Measurements from ENCODE around the gene EPHX1. TPM values are rescaled to one million over a fixed set of nuclear protein-coding genes. Genes with fewer than 3 reads are reported as not detected.
"Not testable (repeated sequence)": the region's sequence is repeated elsewhere in the genome, so short reads cannot be mapped to it uniquely, and the experiment has no call there.

Gene EPHX1
- total and polyA plus RNA-seq, 10 of the 15 experiments (the other 5 are each of a cell fraction or from before 2014, with no cell fraction given), result 0.33 to 2.9 (median 0.78) TPM; not detected in 2

DNA sequence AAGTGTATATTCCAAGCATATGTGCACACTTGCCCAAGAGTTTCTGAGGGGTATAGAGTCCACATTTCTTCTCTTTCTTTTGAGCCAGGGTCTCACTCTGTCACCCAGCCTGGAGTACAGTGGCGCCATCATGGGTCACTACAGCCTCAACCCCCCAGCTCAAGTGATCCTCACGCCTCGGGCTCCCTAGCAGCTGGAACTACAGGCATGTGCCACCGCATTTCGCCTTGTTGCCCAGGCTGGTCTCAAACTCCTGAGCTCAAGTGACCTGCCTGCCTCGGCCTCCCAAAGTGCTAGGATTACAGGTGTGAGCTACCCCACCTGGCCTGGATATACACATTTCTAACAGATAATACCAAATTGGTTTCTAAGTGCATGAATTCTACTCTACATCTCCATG lies 49.4 kb upstream of the EPHX1 start:
- Histone ChIP-seq H3K4me2 (ENCODE audit: control insufficient read depth, insufficient read depth) (no peak overlapping the region), H3K27me3 (replicated peaks in 1 of 2; ENCODE audit: control insufficient read depth in 2 of 2, insufficient read depth in 2 of 2, low read length in 1 of 2) (no peaks in the 10 kb centered on the region; a peak in 1 of 4 replicates), H3K4me3 (no peak overlapping the region), H4K20me1 (ENCODE audit: control insufficient read depth, insufficient read depth) (no peaks in the 10 kb centered on the region), H3K36me3 (ENCODE audit: control insufficient read depth in 2 of 2, insufficient read depth in 2 of 2, low read length in 1 of 2) (no peaks in the 10 kb centered on the region), H3K27ac (ENCODE audit: control insufficient read depth, insufficient read depth) (no peak overlapping the region), H3K79me2 (ENCODE audit: control insufficient read depth, insufficient read depth, low read length) (no peaks in the 10 kb centered on the region), H3K4me1 (ENCODE audit: control insufficient read depth, insufficient read depth, low read length) (peaks cover 9% of the 10 kb centered on the region), H3K9me3 (replicated peaks; ENCODE audit: control insufficient read depth, insufficient read depth, low read length) (no peaks in the 10 kb centered on the region), H2AFZ (ENCODE audit: control insufficient read depth, low read depth, low read length) (no peak overlapping the region), H3K9ac (ENCODE audit: control insufficient read depth, insufficient read depth, low read length) (no peak overlapping the region)
- intact Hi-C loops (cut with micrococcal nuclease; ENCODE audit: unreplicated experiment) (loop anchor here (5.0 kb wide), 1 partner anchor 253 kb away; no protein-coding TSS in a partner anchor), in situ Hi-C loops (cut with MboI) (no loop called here)
- no TSS peak for BruUV-seq (replicated peaks)
- POLR2A ChIA-PET, result no interaction called here
- CTCF ChIA-PET, result interaction anchor here (0.6 kb wide), 1 partner anchor 554 kb away, joined by 3 read pairs; no protein-coding TSS in a partner anchor
- no peak for ATAC-seq
- 52% methylated on average over 6 of the region's 6 CpGs for WGBS (ENCODE audit: insufficient coverage, insufficient replicate concordance, low lambda C conversion rate, missing lambda C conversion rate)
- no peak for DNase-seq (ENCODE audit: low read depth, low spot score)
- RAD21 ChIA-PET (ENCODE audit: unreplicated experiment), result no interaction called here
- TF ChIP-seq BRCA1 (IDR thresholded peaks at IDR 0.05; ENCODE audit: low read depth, low read length) (no peak), BACH1 (IDR thresholded peaks at IDR 0.05; ENCODE audit: borderline replicate concordance) (no peak), RBBP5 (conservative IDR thresholded peaks at IDR 0.05) (no peak), SIN3A (IDR thresholded peaks at IDR 0.05; ENCODE audit: low read depth, low read length) (no peak), POLR2AphosphoS5 (IDR thresholded peaks at IDR 0.05; ENCODE audit: low read length) (no peak), YY1 (IDR thresholded peaks at IDR 0.05; ENCODE audit: low read depth, low read length) (no peak), ESRRA (IDR thresholded peaks at IDR 0.05; ENCODE audit: low read length) (no peak), CBX5 (IDR thresholded peaks at IDR 0.05; ENCODE audit: low read depth) (no peak), PAX8 (IDR thresholded peaks at IDR 0.05) (no peak)
- TF ChIP-seq, protein P1, sequence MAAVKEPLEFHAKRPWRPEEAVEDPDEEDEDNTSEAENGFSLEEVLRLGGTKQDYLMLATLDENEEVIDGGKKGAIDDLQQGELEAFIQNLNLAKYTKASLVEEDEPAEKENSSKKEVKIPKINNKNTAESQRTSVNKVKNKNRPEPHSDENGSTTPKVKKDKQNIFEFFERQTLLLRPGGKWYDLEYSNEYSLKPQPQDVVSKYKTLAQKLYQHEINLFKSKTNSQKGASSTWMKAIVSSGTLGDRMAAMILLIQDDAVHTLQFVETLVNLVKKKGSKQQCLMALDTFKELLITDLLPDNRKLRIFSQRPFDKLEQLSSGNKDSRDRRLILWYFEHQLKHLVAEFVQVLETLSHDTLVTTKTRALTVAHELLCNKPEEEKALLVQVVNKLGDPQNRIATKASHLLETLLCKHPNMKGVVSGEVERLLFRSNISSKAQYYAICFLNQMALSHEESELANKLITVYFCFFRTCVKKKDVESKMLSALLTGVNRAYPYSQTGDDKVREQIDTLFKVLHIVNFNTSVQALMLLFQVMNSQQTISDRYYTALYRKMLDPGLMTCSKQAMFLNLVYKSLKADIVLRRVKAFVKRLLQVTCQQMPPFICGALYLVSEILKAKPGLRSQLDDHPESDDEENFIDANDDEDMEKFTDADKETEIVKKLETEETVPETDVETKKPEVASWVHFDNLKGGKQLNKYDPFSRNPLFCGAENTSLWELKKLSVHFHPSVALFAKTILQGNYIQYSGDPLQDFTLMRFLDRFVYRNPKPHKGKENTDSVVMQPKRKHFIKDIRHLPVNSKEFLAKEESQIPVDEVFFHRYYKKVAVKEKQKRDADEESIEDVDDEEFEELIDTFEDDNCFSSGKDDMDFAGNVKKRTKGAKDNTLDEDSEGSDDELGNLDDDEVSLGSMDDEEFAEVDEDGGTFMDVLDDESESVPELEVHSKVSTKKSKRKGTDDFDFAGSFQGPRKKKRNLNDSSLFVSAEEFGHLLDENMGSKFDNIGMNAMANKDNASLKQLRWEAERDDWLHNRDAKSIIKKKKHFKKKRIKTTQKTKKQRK (IDR thresholded peaks at IDR 0.05; ENCODE audit: low read depth, low read length), result no peak
- TF ChIP-seq, protein P2, sequence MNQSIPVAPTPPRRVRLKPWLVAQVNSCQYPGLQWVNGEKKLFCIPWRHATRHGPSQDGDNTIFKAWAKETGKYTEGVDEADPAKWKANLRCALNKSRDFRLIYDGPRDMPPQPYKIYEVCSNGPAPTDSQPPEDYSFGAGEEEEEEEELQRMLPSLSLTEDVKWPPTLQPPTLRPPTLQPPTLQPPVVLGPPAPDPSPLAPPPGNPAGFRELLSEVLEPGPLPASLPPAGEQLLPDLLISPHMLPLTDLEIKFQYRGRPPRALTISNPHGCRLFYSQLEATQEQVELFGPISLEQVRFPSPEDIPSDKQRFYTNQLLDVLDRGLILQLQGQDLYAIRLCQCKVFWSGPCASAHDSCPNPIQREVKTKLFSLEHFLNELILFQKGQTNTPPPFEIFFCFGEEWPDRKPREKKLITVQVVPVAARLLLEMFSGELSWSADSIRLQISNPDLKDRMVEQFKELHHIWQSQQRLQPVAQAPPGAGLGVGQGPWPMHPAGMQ (IDR thresholded peaks at IDR 0.05; ENCODE audit: borderline replicate concordance), result no peak
- SMC1A ChIA-PET (ENCODE audit: uncharacterized antibody, unreplicated experiment), result interaction anchor here (1.1 kb wide), 1 partner anchor 15 kb away, joined by 3 read pairs; no protein-coding TSS in a partner anchor
- no peak for FAIRE-seq

DNA sequence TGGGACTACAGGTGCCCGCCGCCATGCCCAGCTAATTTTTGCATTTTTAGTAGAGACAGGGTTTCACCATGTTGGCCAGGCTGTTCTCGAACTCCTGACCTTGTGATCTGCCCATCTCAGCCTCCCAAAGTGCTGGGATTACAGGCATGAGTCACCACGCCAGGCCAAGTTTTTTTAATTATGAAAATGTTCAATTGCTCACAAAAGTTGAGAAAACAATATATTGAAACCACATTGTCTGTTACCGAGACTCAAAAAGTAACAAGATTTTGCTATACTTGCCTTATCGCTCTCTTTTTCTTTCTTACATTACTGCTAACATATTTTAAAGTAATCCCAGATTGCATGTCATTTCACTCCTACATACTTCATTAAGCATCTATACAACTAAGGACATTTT lies 48.5 kb upstream of the EPHX1 start:
- H3K36me3 ChIP-seq (ENCODE audit: control insufficient read depth in 2 of 2, insufficient read depth in 2 of 2, low read length in 1 of 2); RAD21 ChIA-PET (ENCODE audit: unreplicated experiment); H3K27me3 ChIP-seq (replicated peaks in 1 of 2; ENCODE audit: control insufficient read depth in 2 of 2, insufficient read depth in 2 of 2, low read length in 1 of 2); ATAC-seq; BruUV-seq (replicated peaks); DNase-seq (ENCODE audit: low read depth, low spot score); H3K79me2 ChIP-seq (ENCODE audit: control insufficient read depth, insufficient read depth, low read length); in situ Hi-C loops (cut with MboI); H3K9me3 ChIP-seq (replicated peaks; ENCODE audit: control insufficient read depth, insufficient read depth, low read length); FAIRE-seq; H3K4me2 ChIP-seq (ENCODE audit: control insufficient read depth, insufficient read depth); POLR2A ChIA-PET; H3K9ac ChIP-seq (ENCODE audit: control insufficient read depth, insufficient read depth, low read length); H2AFZ ChIP-seq (ENCODE audit: control insufficient read depth, low read depth, low read length); H3K27ac ChIP-seq (ENCODE audit: control insufficient read depth, insufficient read depth); H3K4me1 ChIP-seq (ENCODE audit: control insufficient read depth, insufficient read depth, low read length); H3K4me3 ChIP-seq; H4K20me1 ChIP-seq (ENCODE audit: control insufficient read depth, insufficient read depth): not testable (repeated sequence)
- ChIA-PET CTCF (interaction anchor here (8.4 kb wide), 1 partner anchor 16 kb away, joined by 57 read pairs; the partner anchor contains the start of gene SRP9), SMC1A (ENCODE audit: uncharacterized antibody, unreplicated experiment) (interaction anchor here (1.1 kb wide), 1 partner anchor 16 kb away, joined by 3 read pairs; no protein-coding TSS in a partner anchor)
- intact Hi-C loops (cut with micrococcal nuclease; ENCODE audit: unreplicated experiment), result loop anchor here (5.0 kb wide), 1 partner anchor 254 kb away; no protein-coding TSS in a partner anchor
- WGBS (ENCODE audit: insufficient coverage, insufficient replicate concordance, low lambda C conversion rate, missing lambda C conversion rate), result 53% methylated on average over 6 of the region's 6 CpGs
